HepG2 (cell line): Measurements from ENCODE around the gene RPAP2.

ENCODE experiments used
- CTCF ChIP-seq: sonication (generic); formaldehyde crosslinking; IDR thresholded peaks from 2 replicates; pipeline ENCODE4 v1.5.0; 2020; ENCODE audit warnings: mild to moderate bottlenecking, missing genetic modification reagents, moderate library complexity
- EZH2 ChIP-seq: conservative IDR thresholded peaks from 2 replicates; pipeline ENCODE4 v1.6.1; 2012; ENCODE audit warnings: mild to moderate bottlenecking, low read depth, low read length, moderate library complexity
- FOXO4 ChIP-seq: sonication (generic); formaldehyde crosslinking; conservative IDR thresholded peaks from 2 replicates; pipeline ENCODE4 v1.8.1; 2023; ENCODE audit warnings: missing genetic modification reagents
- PREB ChIP-seq: sonication (generic); formaldehyde crosslinking; IDR thresholded peaks from 2 replicates; pipeline ENCODE4 v1.4.0; 2020; ENCODE audit warnings: missing genetic modification reagents
- TCF7 ChIP-seq: sonication (generic); IDR thresholded peaks from 2 replicates; pipeline ENCODE4 v1.6.1; 2016; ENCODE audit warnings: antibody characterized with exemption, low read depth
- ZNF10 ChIP-seq: sonication (generic); formaldehyde crosslinking; IDR thresholded peaks from 2 replicates; pipeline ENCODE4 v1.4.0; 2020; ENCODE audit warnings: mild to moderate bottlenecking, low read depth, missing genetic modification reagents, borderline replicate concordance

- TF ChIP-seq CTCF (CRISPR knock-in tag) (no peak), ZNF10 (no peak), TCF7 (no peak), FOXO4 (CRISPR knock-in tag) (no peak), EZH2 (no peak), PREB (CRISPR knock-in tag) (no peak)
These were observed 145.5 kb downstream of the RPAP2 start for GRCh38 chr1:92444351-92444750.
